GM18526 (cell line): Measurements from ENCODE around the gene SESN1.

ENCODE experiments used
- POLR2A ChIP-seq: IDR thresholded peaks from 3 replicates; pipeline ENCODE4 v1.6.1; 2011; ENCODE audit not compliant: insufficient read length; ENCODE audit errors: extremely low read depth

Gene SESN1

DNA sequence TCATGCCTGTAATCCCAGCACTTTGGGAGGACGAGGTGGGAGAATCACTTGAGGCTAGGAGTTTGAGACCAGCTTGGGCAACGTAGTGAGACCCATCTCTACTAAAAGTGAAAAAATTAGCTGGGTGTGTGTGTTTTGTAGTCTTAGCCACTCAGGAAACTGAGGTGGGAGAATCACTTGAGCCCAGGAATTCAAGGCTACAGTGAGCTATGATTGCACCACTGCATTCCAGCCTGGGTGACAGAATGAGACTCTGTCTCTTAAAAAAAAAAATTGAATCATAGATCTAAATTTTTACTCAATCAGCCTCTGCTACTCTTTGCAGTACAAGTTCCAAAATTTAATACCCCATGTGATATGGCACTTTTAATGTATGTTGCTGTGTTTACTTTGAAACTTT is 124.9 kb downstream of the SESN1 start:
- TF ChIP-seq POLR2A: no peak

DNA sequence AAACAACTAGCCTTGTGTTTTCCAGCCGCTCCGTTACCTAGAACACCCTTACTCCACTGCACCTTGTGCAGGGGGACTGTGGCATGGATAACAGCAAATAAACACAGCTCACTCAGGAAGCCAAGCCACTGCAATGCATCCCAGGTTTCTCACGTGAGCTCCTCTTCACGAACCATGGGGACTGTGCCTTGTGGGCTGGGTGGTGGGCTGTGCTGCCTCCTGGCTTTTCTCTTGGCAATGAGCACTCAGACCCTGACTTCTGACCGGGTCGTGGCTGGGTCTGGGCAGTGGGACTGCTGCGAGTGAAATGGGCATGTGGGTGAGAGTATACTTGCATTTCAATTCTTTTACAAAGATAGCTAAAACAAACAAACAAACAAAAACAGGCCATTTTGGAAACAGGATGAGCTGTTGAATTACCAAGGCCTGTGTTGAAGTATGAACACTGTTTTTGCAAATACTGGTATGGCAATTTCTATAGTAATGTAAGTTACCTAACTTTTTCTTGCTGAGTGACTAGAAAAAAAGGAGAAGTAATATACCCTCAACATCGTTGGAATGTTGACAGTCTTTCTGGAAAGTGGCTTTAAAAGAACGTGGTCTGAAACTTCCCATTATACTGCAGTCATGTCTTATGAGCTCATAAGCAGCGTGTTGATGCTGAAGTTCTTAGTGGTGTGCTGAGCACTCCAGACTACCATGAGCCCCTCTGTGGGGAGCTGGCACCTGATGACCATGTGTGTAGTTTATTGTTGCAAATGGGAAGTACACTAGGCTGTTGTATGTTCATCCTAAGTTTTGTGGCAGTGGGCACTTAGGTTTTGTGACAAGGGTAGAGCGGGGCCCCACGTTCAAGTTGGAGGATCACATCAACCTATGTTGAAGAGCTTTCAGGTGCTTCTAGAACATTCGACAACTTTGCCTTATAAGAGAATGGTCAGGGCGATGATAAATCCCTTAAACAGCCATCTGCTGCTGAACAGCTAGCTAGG is 126.0 kb downstream of the SESN1 start:
- no peak for TF ChIP-seq POLR2A

DNA sequence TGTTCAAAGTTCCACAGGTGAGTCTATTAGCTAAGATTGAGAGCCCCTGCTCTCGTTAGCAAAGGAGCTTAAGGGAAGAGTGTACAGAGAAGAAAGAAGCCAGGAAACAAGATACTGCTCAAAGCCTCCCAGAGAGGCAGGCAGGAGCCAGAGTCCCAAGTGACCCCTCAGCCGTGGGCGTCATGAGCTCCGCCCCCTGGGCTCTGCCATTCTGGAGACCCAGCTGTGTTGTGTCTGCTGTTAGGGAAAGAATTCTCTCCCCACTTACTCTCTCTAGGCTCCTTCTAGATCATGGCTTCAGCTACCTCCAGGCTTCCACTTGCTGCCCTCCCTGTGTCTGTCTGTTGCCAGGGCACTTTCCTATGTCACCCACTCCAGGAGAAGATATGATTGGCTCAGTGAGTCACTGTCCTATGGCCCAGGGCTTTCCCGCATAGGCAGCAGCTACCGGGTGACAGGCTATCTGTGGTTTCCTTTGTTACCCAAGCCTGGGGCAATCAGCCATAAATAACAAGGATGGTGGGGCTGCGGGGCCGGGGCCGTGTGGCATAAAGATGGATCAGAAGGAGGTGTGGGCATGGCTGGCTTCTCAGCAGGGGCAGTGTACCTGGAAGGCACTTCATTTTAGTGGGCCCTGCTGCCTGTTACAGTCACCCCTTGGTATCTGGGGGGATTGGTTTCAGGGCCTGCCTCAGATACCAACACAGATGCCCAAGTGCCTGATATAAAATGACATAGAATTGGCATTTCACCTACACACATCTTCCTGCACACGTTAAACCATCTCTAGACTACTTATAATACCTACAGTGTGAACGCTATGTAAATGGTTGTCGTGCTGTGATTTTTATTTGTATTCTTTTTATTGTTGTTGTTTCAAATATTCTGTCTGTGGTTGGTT is 127.5 kb downstream of the SESN1 start:
- no peak for TF ChIP-seq POLR2A

DNA sequence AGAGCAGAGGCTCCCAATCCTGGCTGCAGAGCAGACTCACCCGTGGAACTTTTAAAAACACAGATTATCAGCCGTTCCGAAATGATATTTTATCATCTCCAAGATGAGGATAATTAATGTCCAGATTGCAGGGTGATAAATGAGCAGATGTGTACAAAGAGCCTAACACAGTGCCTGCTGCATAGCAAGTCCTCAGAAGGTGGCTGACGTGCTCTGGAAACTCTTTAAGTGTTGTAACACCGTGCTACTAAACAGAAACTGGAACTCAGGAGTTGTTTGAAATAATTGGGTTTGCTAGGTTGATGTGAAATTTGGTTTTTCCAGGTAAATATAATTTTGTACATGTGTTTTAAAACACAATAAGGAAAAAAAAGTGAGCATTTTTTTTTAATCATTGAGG is 128.4 kb downstream of the SESN1 start:
- no peak for TF ChIP-seq POLR2A

GRCh38 chr6:108961985-108962384 is 132.7 kb downstream of the SESN1 start:
- TF ChIP-seq POLR2A: no peak

DNA sequence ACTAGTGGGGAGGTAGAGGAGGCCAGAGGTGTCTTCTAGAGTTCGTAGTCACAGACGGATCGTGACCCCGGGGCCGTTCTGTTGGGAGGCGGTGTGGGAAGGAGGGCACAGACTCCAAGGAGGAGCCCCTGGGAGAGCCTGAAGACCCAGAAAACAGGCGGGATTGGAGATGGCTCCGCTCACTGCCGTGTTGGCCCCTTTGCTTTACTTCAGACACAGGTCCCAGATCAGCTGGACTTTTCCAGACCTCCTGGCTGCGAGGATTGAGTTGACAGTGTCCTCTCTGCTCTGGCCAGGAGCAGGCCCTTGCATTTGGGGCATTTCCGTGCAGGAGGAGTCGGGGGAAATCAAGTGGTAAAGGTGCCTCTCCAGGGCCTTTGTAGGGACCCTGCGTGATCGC is 133.6 kb downstream of the SESN1 start:
- TF ChIP-seq POLR2A: no peak

- TF ChIP-seq POLR2A: no peak
Measured at GRCh38 chr6:108960601-108961000, 134.0 kb downstream of the SESN1 start.

DNA sequence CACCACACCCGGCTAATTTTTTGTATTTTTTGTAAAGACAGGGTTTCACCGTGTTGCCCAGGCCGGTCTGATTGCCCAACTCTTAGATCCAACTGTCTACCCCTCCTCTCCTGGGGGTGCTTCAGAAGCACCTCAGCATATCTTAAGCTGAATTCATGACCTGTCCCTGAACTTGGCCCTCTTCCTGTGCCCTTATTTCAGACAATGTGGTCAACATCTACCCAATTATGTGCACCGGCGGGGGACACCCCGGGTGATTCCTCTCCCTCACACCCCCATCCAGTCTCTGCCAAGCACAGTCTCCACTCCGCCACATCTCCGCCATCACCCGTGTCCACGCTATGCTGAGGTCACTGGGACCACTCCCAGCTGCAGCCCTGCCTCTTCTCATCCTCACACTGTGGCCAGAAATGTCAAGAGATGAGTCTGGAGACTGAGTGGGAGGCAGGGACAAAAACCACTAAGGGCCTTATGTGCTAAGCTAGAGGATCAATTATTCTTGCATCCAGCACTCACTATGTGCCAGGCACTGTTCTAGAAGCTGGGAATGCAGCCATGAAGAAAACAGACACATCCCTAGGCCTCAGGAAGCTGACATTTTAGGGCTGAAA is 134.6 kb downstream of the SESN1 start:
- no peak for TF ChIP-seq POLR2A

DNA sequence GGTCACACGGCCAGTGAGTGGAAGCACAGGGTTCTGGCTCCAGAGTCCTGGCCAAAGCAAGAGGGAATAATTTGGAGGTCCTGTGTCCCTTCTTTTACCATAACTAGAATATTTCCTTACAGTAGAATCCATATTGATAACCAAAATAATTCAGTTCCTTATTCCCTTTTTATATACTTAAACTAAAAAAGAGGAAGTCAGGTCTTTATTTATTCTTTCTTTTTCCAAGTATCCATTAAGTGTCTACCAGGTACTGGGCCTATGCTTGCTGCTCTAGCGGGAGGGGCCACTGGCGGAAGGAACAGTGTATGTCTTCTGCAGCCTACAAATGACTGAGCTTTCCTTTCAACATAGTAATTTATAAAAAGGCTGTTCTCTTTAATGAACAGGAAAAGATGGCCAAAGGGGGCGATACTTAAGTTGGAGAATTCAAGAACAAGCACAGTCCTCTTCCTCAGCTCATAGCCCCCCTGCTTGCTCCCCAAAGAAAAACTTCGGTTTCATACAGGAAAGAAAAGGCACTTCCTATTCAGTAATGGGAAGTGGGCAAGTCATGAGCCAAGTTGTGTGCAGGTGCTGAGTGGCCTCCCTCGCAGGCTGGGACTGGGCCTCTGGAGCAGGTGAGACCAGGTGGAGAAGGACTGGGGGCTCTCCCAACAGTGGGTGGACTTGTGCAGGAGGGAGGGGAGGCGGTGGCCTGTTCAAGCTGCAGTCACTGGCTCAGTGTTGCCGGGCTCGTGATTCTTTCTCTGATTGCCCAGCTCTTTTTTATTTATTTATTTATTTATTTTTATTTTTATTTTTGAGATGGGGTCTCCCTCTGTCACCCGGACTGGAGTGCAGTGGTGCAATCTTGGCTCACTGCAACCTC is 135.5 kb downstream of the SESN1 start:
- no peak for TF ChIP-seq POLR2A

GRCh38 chr6:108957221-108957620 is 137.4 kb downstream of the SESN1 start:
- no peak for TF ChIP-seq POLR2A

DNA sequence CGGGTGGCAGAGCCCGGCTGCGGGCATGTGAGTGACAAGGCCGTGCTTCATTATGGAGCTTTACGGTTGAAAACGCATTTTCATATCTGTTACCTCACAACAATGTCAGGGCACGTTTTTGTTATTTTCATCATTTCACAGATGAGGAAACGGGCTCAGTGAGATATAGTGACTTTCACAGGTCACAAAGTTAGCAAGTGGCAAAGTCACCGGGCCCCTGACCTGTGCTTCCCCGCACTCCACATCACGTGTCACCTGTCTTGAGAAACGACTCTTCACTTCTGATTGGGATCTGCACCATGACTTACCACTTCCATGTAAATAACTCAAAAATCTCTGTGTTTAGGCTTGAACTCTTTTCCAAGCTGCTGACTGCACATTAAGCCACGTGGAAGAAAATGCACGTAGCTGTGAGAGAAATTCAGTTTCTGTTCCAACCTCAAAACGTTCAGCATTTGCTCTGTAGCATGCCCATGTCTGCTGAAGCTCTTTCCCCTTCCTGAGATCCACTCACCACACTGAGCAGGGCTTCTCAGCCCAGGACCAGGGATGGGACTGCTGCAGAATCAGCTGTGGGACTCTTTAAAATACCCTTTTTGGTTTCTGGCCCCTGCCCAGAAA is 139.2 kb downstream of the SESN1 start:
- TF ChIP-seq POLR2A: no peak

GRCh38 chr6:108953681-108954080 is 141.0 kb downstream of the SESN1 start:
- no peak for TF ChIP-seq POLR2A

DNA sequence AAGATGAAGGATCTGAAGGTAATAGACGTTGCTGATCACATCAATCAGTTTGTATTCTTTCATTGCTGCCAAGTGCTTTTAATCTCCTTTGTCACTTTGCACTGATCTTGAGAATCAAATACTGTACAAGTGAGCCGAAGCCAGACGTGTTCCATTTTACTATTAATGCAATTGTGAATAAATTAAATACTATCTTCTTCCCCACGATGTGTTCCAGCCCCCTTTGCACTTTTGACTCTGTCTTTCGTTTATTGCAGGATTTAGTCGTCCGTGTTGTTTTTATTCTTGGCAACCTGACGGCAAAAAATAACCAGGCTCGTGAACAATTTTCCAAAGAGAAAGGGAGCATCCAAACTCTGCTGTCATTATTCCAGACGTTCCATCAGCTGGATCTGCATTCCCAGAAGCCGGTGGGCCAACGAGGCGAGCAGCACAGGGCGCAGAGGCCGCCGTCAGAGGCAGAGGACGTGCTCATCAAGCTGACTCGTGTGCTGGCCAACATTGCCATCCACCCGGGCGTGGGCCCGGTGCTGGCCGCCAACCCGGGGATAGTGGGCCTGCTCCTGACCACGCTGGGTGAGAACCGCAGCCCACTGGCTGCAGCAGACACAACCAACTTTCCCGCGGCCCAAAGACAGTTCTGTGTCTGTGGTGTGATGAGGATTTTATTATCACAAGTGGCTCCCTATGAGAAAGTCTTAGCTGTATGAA is 141.7 kb downstream of the SESN1 start:
- TF ChIP-seq POLR2A: no peak
